Tibial artery (tissue), 4 donors: ENCODE data around the gene ZNF568.
A peak's percentile ranks its signal among the peaks of the same experiment; 100 is the strongest.

Experiments
- DNase-seq, 2 donors: peaks; one replicate each; pipeline ENCODE4 v3.0.0-alpha.2; 2019
- H3K27ac ChIP-seq, 2 donors: fragments of 200-600 bp; sonication (generic) in 1 of 2; 1 replicate in 1 of 2; 2 replicates in 1 of 2; pipeline ENCODE4 v1.5.1; 2018 to 2019; ENCODE audit warnings: mild to moderate bottlenecking in 1 of 2
- H3K27me3 ChIP-seq, 2 donors: fragments of 200-600 bp; sonication (generic) in 1 of 2; one replicate each; pipeline versions ENCODE4 v1.5.1 to v1.6.0; 2016 to 2019
- H3K36me3 ChIP-seq, 3 donors: fragments of 200-600 bp; sonication (generic) in 2 of 3; one replicate each; pipeline ENCODE4 v1.5.1; 2016 to 2019; ENCODE audit warnings: mild to moderate bottlenecking in 2 of 3
- H3K4me1 ChIP-seq, 4 donors: fragments of 200-600 bp; sonication (generic) in 2 of 4; 1 replicate in 3 of 4; 2 replicates in 1 of 4; pipeline ENCODE4 v1.5.1; 2016 to 2019
- H3K4me3 ChIP-seq, 2 donors: fragments of 200-600 bp; sonication (generic) in 1 of 2; 1 replicate in 1 of 2; 2 replicates in 1 of 2; pipeline ENCODE4 v1.5.1; 2018 to 2019; ENCODE audit warnings: mild to moderate bottlenecking in 2 of 2
- H3K9me3 ChIP-seq, 3 donors: fragments of 200-600 bp; sonication (generic) in 1 of 3; one replicate each; pipeline ENCODE4 v1.5.1; 2016 to 2019
- CTCF ChIP-seq, 2 experiments: fragments of 200-600 bp in 1 of 2; fragments of 450-650 bp in 1 of 2; IDR thresholded peaks; one replicate each; pipeline ENCODE4 v1.5.1; 2017 to 2019; ENCODE audit warnings: antibody characterized with exemption in 2 of 2, mild to moderate bottlenecking in 1 of 2, moderate library complexity in 1 of 2
- intact Hi-C: fragments of 100-400 bp; cut with DNase I; formaldehyde crosslinking; loops from one replicate; pipeline ENCODE4 v1.15.0; 2023; ENCODE audit warnings: low total_unique reads

ZNF568 gene

GRCh38 chr19:36999313-36999712, 83.2 kb downstream of the ZNF568 start:
- Histone ChIP-seq H3K4me3 (no peak overlapping the region), H3K9me3 (peaks cover 0 to 77% (median 19%) of the 10 kb centered on the region in 3 donors), H3K4me1 (no peaks in the 10 kb centered on the region), H3K27ac (no peak overlapping the region), H3K36me3 (peaks cover 40 to 56% (median 43%) of the 10 kb centered on the region in 3 donors), H3K27me3 (no peaks in the 10 kb centered on the region)
- no peak for TF ChIP-seq CTCF (IDR thresholded peaks at IDR 0.05)
- intact Hi-C loops, result no loop called here
- DNase-seq, result no peak

GRCh38 chr19:37007587-37008220, 91.6 kb downstream of the ZNF568 start:
- Histone ChIP-seq H3K4me1 (no peaks in the 10 kb centered on the region), H3K9me3 (peaks cover 0 to 77% (median 55%) of the 10 kb centered on the region in 3 donors), H3K36me3 (peaks cover 0 to 31% (median 10%) of the 10 kb centered on the region in 3 donors), H3K27ac (no peak overlapping the region), H3K4me3 (peak overlapping the region; percentile 33 to 40), H3K27me3 (no peaks in the 10 kb centered on the region)
- no peak for DNase-seq
- intact Hi-C loops, result no loop called here
- no peak for TF ChIP-seq CTCF (IDR thresholded peaks at IDR 0.05)

GRCh38 chr19:37009871-37010270, 93.7 kb downstream of the ZNF568 start:
- intact Hi-C loops, result no loop called here
- H3K36me3 ChIP-seq, result peaks cover 0 to 47% (median 18%) of the 10 kb centered on the region in 3 donors
- peaks cover 0 to 86% (median 76%) of the 10 kb centered on the region in 3 donors for H3K9me3 ChIP-seq
- TF ChIP-seq CTCF (IDR thresholded peaks at IDR 0.05), result no peak
- no peak for DNase-seq
- no peak overlapping the region for H3K27ac ChIP-seq
- no peaks in the 10 kb centered on the region for H3K27me3 ChIP-seq
- no peaks in the 10 kb centered on the region for H3K4me1 ChIP-seq
- H3K4me3 ChIP-seq, result no peak overlapping the region

GRCh38 chr19:37012093-37012745, 96.1 kb downstream of the ZNF568 start:
- DNase-seq, result no peak
- no peak for TF ChIP-seq CTCF (IDR thresholded peaks at IDR 0.05)
- Histone ChIP-seq H3K9me3 (peaks cover 0 to 93% (median 85%) of the 10 kb centered on the region in 3 donors), H3K36me3 (peaks cover 2 to 53% (median 18%) of the 10 kb centered on the region in 3 donors), H3K27ac (no peak overlapping the region), H3K4me3 (no peak overlapping the region), H3K27me3 (no peaks in the 10 kb centered on the region), H3K4me1 (no peaks in the 10 kb centered on the region)
- intact Hi-C loops, result no loop called here

- H3K27me3 ChIP-seq, result no peaks in the 10 kb centered on the region
- peaks cover 0 to 78% (median 68%) of the 10 kb centered on the region in 3 donors for H3K9me3 ChIP-seq
- intact Hi-C loops, result no loop called here
- H3K27ac ChIP-seq, result no peak overlapping the region
- no peak for DNase-seq
- H3K36me3 ChIP-seq, result peaks cover 3 to 53% (median 18%) of the 10 kb centered on the region in 3 donors
- no peaks in the 10 kb centered on the region for H3K4me1 ChIP-seq
- TF ChIP-seq CTCF (IDR thresholded peaks at IDR 0.05), result no peak
- no peak overlapping the region for H3K4me3 ChIP-seq
These were observed 98.3 kb downstream of the ZNF568 start for GRCh38 chr19:37014456-37014855.
